Endothelial cell (in vitro differentiated cells): ENCODE data around the gene MPZL1. TPM values are rescaled to one million over a fixed set of nuclear protein-coding genes. Genes with fewer than 3 reads are reported as not detected.

ENCODE experiments used
- DNase-seq: peaks from one replicate; pipeline ENCODE4 v3.0.0; 2021; ENCODE audit warnings: low spot score
- H3K27ac Mint-ChIP-seq: one replicate; pipeline ENCODE4 v1.8.0; 2021; ENCODE audit warnings: mixed read lengths, inconsistent platforms; ENCODE audit not compliant: unreplicated experiment
- H3K27me3 Mint-ChIP-seq: one replicate; pipeline ENCODE4 v1.8.0; 2021; ENCODE audit warnings: mild to moderate bottlenecking, moderate library complexity, mixed read lengths, inconsistent platforms; ENCODE audit not compliant: unreplicated experiment
- H3K36me3 Mint-ChIP-seq: one replicate; pipeline ENCODE4 v1.8.0; 2021; ENCODE audit warnings: mild to moderate bottlenecking, low read depth, mixed read lengths, inconsistent platforms; ENCODE audit not compliant: unreplicated experiment
- H3K4me1 Mint-ChIP-seq: one replicate; pipeline ENCODE4 v1.8.0; 2021; ENCODE audit warnings: mild to moderate bottlenecking, mixed read lengths, inconsistent platforms; ENCODE audit not compliant: unreplicated experiment
- H3K4me3 Mint-ChIP-seq: one replicate; pipeline ENCODE4 v1.8.0; 2021; ENCODE audit warnings: mild to moderate bottlenecking, mixed read lengths, inconsistent platforms; ENCODE audit not compliant: unreplicated experiment
- H3K9me3 Mint-ChIP-seq: one replicate; pipeline ENCODE4 v1.8.0; 2021; ENCODE audit warnings: mixed read lengths, inconsistent platforms; ENCODE audit not compliant: unreplicated experiment
- total RNA-seq: library from RNA; stranded (reverse); fragmentation: NEBNext Ultra II Directional; extraction: Animal tissue kit (Norgen Biotek cat#: 25700); gene quantifications from one replicate; pipeline ENCODE4 v1.2.1, GENCODE V29; 2021; ENCODE audit not compliant: unreplicated experiment
- TF ChIP-seq, protein P1 (sequence below): fragments of 200-600 bp; sonication (generic); IDR thresholded peaks from one replicate; pipeline ENCODE4 v1.5.0; 2021; ENCODE audit warnings: antibody characterized with exemption; ENCODE audit not compliant: unreplicated experiment

The MPZL1 gene
- total RNA-seq, 1 donor from 2014 or later: 441 TPM

- TF ChIP-seq, protein P1, sequence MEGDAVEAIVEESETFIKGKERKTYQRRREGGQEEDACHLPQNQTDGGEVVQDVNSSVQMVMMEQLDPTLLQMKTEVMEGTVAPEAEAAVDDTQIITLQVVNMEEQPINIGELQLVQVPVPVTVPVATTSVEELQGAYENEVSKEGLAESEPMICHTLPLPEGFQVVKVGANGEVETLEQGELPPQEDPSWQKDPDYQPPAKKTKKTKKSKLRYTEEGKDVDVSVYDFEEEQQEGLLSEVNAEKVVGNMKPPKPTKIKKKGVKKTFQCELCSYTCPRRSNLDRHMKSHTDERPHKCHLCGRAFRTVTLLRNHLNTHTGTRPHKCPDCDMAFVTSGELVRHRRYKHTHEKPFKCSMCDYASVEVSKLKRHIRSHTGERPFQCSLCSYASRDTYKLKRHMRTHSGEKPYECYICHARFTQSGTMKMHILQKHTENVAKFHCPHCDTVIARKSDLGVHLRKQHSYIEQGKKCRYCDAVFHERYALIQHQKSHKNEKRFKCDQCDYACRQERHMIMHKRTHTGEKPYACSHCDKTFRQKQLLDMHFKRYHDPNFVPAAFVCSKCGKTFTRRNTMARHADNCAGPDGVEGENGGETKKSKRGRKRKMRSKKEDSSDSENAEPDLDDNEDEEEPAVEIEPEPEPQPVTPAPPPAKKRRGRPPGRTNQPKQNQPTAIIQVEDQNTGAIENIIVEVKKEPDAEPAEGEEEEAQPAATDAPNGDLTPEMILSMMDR: no peak
- Mint-ChIP-seq H3K9me3 (no peaks in the 10 kb centered on the region), H3K36me3 (peaks cover 32% of the 10 kb centered on the region), H3K27ac (peak overlapping the region; percentile 96), H3K4me1 (peaks cover 49% of the 10 kb centered on the region), H3K27me3 (peaks cover 11% of the 10 kb centered on the region), H3K4me3 (no peak overlapping the region)
- DNase-seq: peak; percentile 27
These were observed 75.2 kb downstream of the MPZL1 start for GRCh38 chr1:167797015-167797414.

- Mint-ChIP-seq H3K27ac (no peak overlapping the region), H3K9me3 (no peaks in the 10 kb centered on the region), H3K4me1 (peaks cover 37% of the 10 kb centered on the region), H3K4me3 (no peak overlapping the region), H3K36me3 (peaks cover 27% of the 10 kb centered on the region), H3K27me3 (peaks cover 8% of the 10 kb centered on the region)
- no peak for DNase-seq
- TF ChIP-seq, protein P1: no peak
These were observed 77.2 kb downstream of the MPZL1 start for GRCh38 chr1:167798952-167799351.

GRCh38 chr1:167799747-167800146, 78.0 kb downstream of the MPZL1 start:
- H3K27ac Mint-ChIP-seq: no peak overlapping the region
- H3K36me3 Mint-ChIP-seq: peaks cover 33% of the 10 kb centered on the region
- peaks cover 9% of the 10 kb centered on the region for H3K27me3 Mint-ChIP-seq
- TF ChIP-seq, protein P1: no peak
- H3K4me3 Mint-ChIP-seq: no peak overlapping the region
- H3K9me3 Mint-ChIP-seq: no peaks in the 10 kb centered on the region
- peaks cover 31% of the 10 kb centered on the region for H3K4me1 Mint-ChIP-seq
- no peak for DNase-seq

DNA sequence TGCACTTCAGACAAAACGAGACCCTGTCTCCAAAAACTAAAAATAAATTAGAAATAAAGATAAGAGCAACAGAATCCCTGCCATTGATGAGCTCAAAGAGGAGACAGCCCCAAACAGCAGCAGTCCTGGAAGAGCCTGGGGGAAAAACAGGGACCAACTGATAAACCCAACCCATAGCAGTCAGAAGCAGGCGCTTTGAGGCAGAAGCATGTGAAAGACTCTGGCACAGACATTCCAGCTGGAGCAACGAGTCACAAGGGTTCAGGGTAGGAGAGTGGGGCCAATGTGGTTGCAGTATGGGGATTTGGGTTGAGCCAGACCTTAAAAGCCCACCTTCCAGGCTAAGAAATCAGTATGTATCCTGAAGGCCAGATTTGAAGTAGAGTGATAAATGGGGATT, 78.5 kb downstream of the MPZL1 start:
- TF ChIP-seq, protein P1: no peak
- Mint-ChIP-seq H3K9me3 (no peaks in the 10 kb centered on the region), H3K27ac (no peak overlapping the region), H3K27me3 (peaks cover 13% of the 10 kb centered on the region), H3K36me3 (peaks cover 38% of the 10 kb centered on the region), H3K4me3 (no peak overlapping the region), H3K4me1 (peaks cover 28% of the 10 kb centered on the region)
- DNase-seq: no peak

- Mint-ChIP-seq H3K4me3 (no peak overlapping the region), H3K9me3 (no peaks in the 10 kb centered on the region)
These were observed 80.5 kb downstream of the MPZL1 start for GRCh38 chr1:167802235-167802634.

More at GRCh38 chr1:167802235-167802634, 80.5 kb downstream of the MPZL1 start:
- Mint-ChIP-seq H3K27me3 (peaks cover 14% of the 10 kb centered on the region), H3K4me1 (peaks cover 11% of the 10 kb centered on the region), H3K27ac (no peak overlapping the region), H3K36me3 (peaks cover 38% of the 10 kb centered on the region)
- TF ChIP-seq, protein P1: no peak
- no peak for DNase-seq
